GM19025 (cell line): ENCODE results near the gene TFAP2A.

ENCODE experiments used
- ATAC-seq: cut with Tn5 transposase; IDR thresholded peaks from one replicate; pipeline ENCODE4 v1.9.1; 2021; ENCODE audit warnings: mild to moderate bottlenecking, low read depth, moderate library complexity; ENCODE audit not compliant: unreplicated experiment

The TFAP2A gene

GRCh38 chr6:10402648-10403311 lies 12.1 kb downstream of the TFAP2A start:
- no peak for ATAC-seq

- ATAC-seq: no peak
These were observed 13.1 kb downstream of the TFAP2A start for GRCh38 chr6:10401632-10402223.

GRCh38 chr6:10401004-10401536 lies 13.8 kb downstream of the TFAP2A start:
- no peak for ATAC-seq

- no peak for ATAC-seq
These were observed 14.5 kb downstream of the TFAP2A start for GRCh38 chr6:10400330-10400729.

GRCh38 chr6:10399451-10399850 lies 15.4 kb downstream of the TFAP2A start:
- ATAC-seq: no peak

GRCh38 chr6:10398446-10399218 lies 16.2 kb downstream of the TFAP2A start:
- no peak for ATAC-seq

- ATAC-seq: no peak
These were observed 17.0 kb downstream of the TFAP2A start for GRCh38 chr6:10397756-10398445.

GRCh38 chr6:10396785-10397184 lies 18.1 kb downstream of the TFAP2A start:
- no peak for ATAC-seq

GRCh38 chr6:10395704-10396546 lies 18.9 kb downstream of the TFAP2A start:
- no peak for ATAC-seq

- ATAC-seq: no peak
These were observed 19.6 kb downstream of the TFAP2A start for GRCh38 chr6:10395171-10395703.

- no peak for ATAC-seq
These were observed 21.2 kb downstream of the TFAP2A start for GRCh38 chr6:10393544-10394225.

- ATAC-seq: no peak
These were observed 23.1 kb downstream of the TFAP2A start for GRCh38 chr6:10391799-10392198.

- no peak for ATAC-seq
These were observed 23.6 kb downstream of the TFAP2A start for GRCh38 chr6:10391299-10391630.

- no peak for ATAC-seq
These were observed 24.2 kb downstream of the TFAP2A start for GRCh38 chr6:10390495-10391298.

- ATAC-seq: no peak
These were observed 25.0 kb downstream of the TFAP2A start for GRCh38 chr6:10389739-10390494.

- ATAC-seq: no peak
These were observed 27.9 kb downstream of the TFAP2A start for GRCh38 chr6:10386756-10387654.

GRCh38 chr6:10386220-10386619 lies 28.7 kb downstream of the TFAP2A start:
- ATAC-seq: no peak
